ENCODE data around the gene P2RX6.

- TF ChIP-seq CTCF (IDR thresholded peaks at IDR 0.05; ENCODE audit: insufficient read depth, low read depth, low read length) (no peak), EZH2 (IDR thresholded peaks at IDR 0.05; ENCODE audit: insufficient read depth, low read length) (no peak)
Measured at GRCh38 chr22:21016644-21017420, 1.9 kb downstream of the P2RX6 start.

All from astrocyte (in vitro differentiated cells and primary cell).